NCI-H2029 treated with DMSO at 0.1 percent for 48 hours (cell line): Measurements from ENCODE around the gene IGF2BP2.
"Not testable (repeated sequence)": the region's sequence is repeated elsewhere in the genome, so short reads cannot be mapped to it uniquely, and the experiment has no call there.

Experiments
- DNase-seq: peaks from one replicate; lab custom pipeline; 2025; lab: John Stamatoyannopoulos, UW

The IGF2BP2 gene

GRCh38 chr3:185825006-185825638, at the start of gene IGF2BP2:
Gene IGF2BP2 (minus strand): TSS chr3:185825042. CDS start chr3:185824960, 82 bp downstream.
- DNase-seq, result no peak

DNA sequence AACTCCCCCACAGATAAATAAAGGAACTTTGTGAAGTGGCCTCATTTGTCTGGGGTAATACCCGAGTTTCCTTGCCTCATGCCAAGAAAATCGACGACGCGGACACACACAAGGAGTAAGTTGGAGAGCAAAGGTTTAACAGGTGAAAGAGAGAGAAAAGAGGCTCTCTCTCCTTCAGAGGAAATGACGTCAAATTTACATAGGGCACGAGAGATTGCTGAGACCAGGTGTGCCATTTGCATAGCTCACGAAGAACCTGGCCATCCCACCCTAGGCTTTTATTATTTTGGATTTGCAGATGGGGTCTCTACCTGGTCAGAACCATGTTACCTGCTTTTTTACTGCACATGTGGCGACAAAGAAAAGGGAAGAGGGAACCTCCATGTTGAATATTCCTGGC, 49.3 kb upstream of the IGF2BP2 start:
- no peak for DNase-seq

GRCh38 chr3:185867650-185868049, 42.8 kb upstream of the IGF2BP2 start:
- DNase-seq, result no peak

DNA sequence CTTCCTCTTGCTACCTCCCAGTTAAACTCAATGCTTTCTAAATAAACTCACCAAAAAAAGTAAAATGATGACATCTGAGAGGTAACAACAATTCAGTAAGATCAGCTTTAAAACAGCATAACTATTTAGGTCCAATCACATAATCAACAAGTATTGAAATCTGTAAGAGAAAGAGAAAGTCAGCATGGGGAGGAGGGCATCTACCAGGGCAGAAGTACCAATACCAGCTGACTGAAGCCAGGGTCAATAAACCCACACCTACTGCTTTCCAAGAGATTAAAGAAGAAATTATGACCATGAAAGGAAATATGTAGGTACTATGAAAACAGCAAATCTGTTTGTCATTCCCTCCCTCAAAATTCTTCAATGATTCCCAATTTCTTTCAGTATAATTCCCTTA, 42.2 kb upstream of the IGF2BP2 start:
- DNase-seq, result no peak

DNA sequence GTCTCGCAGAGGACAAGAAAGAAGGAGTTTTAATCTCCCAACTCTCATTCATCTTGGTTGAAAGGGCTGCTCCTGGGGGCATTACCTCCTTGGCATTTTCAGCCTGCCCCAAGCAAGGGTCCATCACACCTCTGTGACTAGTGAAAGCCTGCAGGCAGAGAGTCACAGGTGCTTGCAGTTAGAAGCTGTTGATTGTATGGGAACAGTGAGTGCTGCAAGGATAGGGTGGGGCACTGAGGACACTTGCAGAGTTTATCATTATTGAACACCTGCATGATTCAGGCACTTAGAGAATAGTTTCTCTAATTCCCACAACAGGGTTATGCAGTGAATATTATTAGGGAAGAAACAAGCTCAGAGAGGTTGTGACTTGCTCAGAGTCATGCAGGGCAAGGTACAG, 41.7 kb upstream of the IGF2BP2 start:
- no peak for DNase-seq

- DNase-seq, result no peak
These were observed 40.4 kb upstream of the IGF2BP2 start for GRCh38 chr3:185865247-185865646.

DNA sequence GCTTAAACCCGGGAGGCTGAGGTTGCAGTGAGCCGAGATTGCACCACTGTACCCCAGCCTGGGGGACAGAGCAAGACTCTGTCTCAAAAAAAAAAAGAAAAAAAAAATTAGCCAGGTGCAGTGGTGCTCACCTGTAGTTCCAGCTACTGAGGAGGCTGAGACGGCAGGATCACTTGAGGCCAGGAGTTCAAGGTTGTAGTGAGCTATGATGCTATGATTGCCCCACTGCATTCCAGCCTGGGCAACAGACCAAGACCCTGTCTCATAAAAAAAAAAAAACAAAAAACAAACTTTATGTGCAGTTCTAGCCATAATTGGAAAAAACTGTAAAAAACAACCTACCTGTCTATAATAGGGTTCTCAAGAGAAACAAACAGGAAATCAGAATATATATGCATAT, 39.9 kb upstream of the IGF2BP2 start:
- no peak for DNase-seq

DNA sequence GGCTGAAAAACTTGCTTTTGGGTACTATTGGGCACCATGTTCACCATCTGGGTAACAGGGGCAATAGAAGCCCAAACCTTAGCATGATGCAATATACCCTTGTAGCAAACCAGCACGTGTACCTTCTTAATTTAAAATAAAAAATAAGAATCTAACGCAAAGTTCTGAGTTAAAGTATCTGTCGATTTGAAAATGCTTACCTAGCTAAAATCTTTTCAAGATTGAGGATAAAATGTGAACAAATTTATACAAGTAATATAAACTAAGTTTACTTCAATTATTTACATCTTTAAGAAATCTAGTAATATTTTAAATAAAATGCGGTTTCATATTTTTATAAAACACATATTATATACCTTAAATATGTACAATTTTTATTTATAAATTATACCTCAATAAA, 38.1 kb upstream of the IGF2BP2 start:
- DNase-seq, result no peak

DNA sequence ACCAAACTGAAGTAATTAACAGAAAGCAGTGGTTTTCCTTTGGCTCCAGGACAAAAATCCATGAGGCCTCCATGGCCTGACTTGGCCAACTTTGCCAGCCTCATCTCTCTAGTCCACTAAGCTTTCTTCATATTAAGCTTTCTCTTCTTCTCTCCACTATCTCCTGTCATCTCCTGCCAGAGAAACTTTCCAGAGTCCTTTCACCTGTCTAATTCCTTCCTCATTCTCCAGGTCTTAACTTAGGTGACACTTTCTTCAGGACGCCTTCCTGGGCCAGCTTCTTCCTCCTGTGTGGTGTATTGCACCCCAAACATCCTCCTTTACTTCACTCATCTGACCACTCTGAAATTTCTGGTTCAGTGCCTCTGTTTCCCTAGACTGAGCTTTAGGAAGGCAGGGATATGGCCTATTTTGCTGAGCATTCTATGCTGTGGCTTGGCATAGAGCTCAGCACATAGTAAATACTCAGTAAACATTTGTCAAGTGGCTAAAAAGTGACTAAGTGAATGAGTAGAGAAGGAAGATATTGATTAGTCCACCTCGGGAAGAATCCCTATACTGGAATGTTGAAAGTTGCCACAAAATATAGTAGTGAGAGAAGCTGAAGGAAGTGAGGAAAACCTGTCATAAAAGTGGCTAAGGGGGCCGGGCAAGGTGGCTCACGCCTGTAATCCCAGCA, 34.6 kb upstream of the IGF2BP2 start:
- no peak for DNase-seq

GRCh38 chr3:185858502-185859225, 33.8 kb upstream of the IGF2BP2 start:
- DNase-seq, result no peak

- DNase-seq, result no peak
These were observed 32.4 kb upstream of the IGF2BP2 start for GRCh38 chr3:185857208-185857607.

GRCh38 chr3:185856652-185857051, 31.8 kb upstream of the IGF2BP2 start:
- DNase-seq, result no peak

- DNase-seq, result not testable (repeated sequence)
These were observed 28.9 kb upstream of the IGF2BP2 start for GRCh38 chr3:185853771-185854170.

DNA sequence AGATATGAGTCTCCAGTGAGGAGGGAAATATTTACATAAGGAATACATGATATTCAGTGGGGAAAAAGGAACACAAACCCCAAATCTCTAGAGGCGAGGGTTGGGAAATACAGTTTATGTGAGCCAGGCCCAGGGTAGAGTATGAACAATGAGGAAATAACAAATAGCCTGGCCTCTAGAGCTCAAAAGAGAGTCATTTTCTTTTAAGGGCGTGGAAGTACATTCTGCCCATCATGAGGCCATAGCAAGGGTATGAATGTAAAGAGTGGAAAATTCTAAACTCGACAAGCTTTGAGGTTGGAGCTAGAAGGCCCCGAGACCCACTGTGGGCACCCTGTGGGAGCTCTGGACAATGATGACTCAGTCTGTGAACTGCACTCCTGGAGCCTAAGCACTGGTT, 27.8 kb upstream of the IGF2BP2 start:
- no peak for DNase-seq

- DNase-seq, result no peak
These were observed 27.1 kb upstream of the IGF2BP2 start for GRCh38 chr3:185851959-185852358.

GRCh38 chr3:185851046-185851445, 26.2 kb upstream of the IGF2BP2 start:
- no peak for DNase-seq

GRCh38 chr3:185847506-185847905, 22.7 kb upstream of the IGF2BP2 start:
- DNase-seq, result no peak

- DNase-seq, result no peak
These were observed 21.2 kb upstream of the IGF2BP2 start for GRCh38 chr3:185846037-185846436.

GRCh38 chr3:185844051-185844450, 19.2 kb upstream of the IGF2BP2 start:
- no peak for DNase-seq

GRCh38 chr3:185843635-185844034, 18.8 kb upstream of the IGF2BP2 start:
- DNase-seq, result no peak

- no peak for DNase-seq
These were observed 18.3 kb upstream of the IGF2BP2 start for GRCh38 chr3:185843126-185843525.

- DNase-seq, result no peak
These were observed 17.4 kb upstream of the IGF2BP2 start for GRCh38 chr3:185842241-185842640.

DNA sequence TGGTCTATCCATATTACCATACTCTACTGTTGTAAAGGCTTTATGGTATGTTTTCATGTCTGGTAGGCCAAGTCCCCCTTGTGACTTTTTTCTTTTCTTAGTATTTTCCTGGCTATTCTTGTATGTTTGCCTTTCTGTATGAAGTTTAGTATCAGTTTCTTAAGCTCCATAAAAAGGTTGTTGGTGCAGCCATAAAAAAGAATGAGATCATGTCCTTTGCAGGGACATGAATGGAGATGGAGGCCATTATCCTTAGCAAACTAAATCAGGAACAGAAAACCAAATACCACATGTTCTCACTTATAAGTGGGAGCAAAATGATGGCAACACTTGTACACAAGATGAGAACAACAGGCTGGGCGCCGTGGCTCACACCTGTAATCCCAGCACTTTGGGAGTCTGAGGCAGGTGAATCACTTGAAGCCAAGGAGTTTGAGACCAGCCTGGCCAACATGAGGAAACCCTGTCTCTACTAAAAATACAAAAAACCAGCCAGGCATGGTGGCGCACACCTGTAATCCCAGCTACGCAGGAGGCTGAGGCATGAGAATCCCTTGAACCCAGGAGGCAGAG, 13.7 kb upstream of the IGF2BP2 start:
- DNase-seq, result not testable (repeated sequence)
